ENCODE measurements around the gene C1orf115.
"Not testable (repeated sequence)": the region's sequence is repeated elsewhere in the genome, so short reads cannot be mapped to it uniquely, and the experiment has no call there.

Gene C1orf115, protein sequence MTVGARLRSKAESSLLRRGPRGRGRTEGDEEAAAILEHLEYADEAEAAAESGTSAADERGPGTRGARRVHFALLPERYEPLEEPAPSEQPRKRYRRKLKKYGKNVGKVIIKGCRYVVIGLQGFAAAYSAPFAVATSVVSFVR

DNA sequence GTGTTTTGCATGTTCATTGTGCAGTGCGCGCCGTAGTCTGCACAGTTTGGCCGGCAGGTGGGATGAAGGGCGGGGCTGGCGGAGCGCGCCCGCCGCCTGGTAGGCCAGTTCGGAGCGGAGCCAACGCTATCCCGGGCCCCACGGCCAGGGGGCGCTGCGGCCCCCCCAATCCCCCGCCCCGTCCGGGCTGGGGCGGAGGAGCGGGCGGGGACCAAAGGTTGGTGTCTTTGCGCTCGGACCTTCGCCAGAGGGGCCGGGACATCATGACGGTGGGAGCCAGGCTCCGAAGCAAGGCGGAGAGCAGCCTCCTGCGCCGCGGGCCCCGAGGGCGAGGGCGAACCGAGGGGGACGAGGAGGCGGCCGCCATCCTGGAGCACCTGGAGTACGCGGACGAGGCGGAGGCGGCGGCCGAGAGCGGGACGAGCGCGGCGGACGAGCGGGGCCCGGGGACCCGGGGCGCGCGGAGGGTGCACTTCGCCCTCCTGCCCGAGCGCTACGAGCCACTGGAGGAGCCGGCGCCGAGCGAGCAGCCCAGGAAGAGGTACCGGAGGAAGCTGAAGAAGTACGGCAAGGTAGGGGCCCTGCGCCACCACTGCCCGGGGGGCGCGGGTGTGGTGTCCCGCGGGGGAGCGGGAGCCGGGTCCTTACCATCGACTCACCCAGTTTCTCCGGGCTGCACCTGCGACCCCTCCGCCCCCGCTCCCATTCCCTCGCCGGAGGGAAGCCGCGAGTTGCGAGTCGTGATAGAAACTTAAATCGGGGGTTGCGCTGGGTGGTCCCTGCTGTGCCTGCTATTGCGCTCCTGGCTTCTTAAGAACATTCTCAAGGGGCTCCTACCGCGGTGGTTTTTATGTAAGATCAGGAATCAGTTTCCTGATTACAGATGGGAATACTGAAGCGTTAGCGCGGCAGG is at the start of gene C1orf115:
Gene C1orf115, plus strand, starts transcription at position 224 of the 913 bp plus-strand sequence. Its CDS starts 40 bp downstream, at position 264.
- peak; percentile 73 for DNase-seq

DNA sequence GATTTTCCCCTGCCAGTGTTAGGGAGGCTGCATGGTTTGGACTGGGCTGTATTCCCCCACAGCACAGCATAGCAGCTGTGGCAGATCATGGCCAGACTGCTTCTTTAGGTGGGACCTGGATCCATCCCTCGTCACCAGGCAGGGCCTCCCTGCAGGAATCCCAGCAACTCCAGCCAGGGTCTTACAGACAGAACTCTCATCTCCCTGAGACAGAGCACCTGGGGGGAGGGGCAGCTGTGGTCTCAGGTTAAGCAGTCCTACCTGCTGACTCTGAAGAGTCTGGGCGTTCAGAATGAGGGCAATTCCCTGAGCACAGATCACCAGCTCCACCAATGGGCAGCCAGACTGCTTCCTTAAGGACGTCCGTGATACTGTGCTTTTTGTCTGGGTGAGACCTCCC is 47.9 kb upstream of the C1orf115 start:
- DNase-seq = no peak

DNA sequence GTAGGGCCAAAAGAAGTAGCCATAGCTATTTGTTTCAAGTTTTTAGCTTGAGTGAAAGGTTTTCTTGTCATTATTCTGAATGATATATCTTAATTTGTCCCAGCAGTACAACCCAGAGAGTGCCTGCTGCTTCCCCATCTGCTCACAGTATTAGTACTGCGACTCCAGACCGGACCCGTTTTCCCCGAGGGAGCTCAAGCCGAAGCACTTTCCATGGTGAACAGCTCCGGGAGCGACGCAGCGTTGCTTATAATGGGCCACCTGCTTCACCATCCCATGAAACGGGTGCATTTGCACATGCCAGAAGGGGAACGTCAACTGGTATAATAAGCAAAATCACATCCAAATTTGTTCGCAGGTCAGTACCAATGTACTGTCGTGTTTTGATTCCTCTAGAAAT is 37.2 kb upstream of the C1orf115 start:
- no peak for DNase-seq

GRCh38 chr1:220655509-220655908 is 34.7 kb upstream of the C1orf115 start:
- no peak for DNase-seq

DNA sequence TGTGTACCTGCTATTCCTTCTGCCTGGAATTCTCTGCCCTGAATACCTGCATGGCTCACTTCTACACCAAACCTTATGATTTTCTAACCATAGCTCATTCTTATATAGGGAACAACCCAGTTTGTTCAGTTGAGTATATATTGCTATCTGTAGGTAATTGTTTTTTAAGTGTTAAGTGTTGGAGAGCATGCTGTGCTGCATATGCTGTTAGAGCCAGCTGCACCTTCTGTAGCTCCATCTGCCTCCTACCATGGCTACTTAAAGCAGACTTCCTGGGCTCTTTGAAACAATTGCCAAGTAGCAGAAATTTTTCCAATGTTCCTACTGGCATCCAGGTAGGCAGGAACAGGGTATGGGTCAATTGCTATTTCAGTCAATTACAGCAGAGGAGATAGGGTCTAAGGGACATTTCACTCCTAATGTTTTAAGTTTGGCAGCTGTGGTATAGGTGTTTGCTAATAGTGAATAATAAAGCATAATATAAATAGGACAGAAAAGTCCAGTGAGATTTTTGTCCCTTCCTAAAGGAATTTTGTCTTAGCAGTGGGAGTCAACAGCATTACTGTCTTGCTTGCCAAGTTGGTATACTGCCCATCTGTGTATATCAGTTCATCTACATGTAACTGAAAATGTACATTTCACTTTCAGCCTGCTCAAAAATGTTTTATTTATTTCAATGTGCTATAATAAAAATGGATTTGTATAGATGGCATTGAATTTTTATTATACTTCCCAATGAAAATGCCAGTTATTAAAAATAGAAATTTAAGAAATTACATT is 34.0 kb upstream of the C1orf115 start:
- DNase-seq = no peak

DNA sequence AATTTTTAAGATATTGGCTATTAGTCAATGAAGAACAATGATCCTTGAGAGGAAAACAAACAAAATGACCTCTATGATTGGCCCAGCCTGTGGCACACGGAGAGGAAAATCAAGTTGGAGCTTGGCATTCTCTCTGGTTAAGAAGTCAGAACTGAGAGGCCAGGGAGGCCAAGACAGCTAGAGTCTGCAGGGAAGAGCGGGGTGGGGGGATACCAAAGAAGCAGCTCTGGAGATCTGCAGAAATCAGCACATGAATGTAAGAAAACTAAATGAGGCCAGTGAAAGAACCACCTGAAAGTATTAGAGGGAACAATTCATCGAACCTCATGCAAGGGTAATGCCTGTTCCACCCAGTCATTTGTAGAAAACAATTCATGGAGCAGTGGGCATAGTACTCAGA is 23.8 kb upstream of the C1orf115 start:
- DNase-seq = no peak

- DNase-seq = no peak
Observed at GRCh38 chr1:220669005-220669404, 21.2 kb upstream of the C1orf115 start.

DNA sequence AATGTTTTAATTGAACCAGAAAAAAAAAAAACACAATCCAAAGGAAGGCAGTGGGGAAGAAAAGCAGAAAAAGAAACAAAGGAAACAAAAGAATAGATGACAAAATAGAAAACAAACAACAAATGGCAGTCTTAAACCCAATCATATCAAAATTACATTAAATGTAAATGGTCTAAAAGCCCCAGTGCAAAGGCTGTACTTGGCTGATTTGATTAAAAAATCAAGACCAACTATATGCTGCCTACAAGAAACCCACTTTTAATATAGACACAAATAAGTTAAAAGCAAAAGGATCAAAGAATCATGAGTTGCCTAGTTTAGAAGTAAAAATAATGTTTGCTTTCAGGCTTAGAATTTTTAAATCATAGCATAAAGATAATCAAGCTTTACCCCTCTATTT is 19.8 kb upstream of the C1orf115 start:
- DNase-seq = no peak

- DNase-seq = no peak
Observed at GRCh38 chr1:220673921-220674320, 16.2 kb upstream of the C1orf115 start.

- no peak for DNase-seq
Observed at GRCh38 chr1:220677251-220677650, 12.9 kb upstream of the C1orf115 start.

GRCh38 chr1:220680085-220680687 is 10.0 kb upstream of the C1orf115 start:
- peak; percentile 44 for DNase-seq

DNA sequence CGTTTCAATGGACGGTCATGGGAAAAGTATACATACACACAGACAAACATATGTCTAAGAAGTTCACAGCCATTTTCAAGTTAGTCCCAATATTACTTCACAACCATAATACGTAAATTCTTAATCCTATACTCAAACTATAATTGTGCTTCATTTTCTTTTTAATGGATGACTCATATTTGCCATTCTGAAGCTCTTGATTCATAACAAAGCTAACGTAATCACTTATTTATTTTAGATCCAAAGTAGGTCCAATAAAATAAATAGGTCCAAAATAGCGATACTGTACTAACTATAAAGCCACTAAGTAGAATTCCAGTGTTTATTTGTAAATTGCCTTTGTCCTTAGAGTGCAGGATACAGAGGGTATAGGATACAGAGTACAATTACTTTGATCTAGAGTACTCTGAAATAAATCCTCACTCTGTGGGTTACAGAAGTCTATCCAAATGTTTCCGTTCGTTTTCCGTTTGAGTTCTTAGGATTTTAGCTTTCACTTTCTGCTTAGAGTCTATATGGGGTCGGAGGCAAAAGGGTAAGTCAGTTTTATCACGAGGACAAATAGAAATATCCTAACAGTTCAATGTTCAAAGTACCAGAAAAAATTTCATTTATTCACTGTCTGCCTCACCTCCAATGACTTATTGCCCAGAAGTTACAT is 8.8 kb upstream of the C1orf115 start:
- DNase-seq = no peak

GRCh38 chr1:220682901-220683576 is 7.1 kb upstream of the C1orf115 start:
- no peak for DNase-seq

DNA sequence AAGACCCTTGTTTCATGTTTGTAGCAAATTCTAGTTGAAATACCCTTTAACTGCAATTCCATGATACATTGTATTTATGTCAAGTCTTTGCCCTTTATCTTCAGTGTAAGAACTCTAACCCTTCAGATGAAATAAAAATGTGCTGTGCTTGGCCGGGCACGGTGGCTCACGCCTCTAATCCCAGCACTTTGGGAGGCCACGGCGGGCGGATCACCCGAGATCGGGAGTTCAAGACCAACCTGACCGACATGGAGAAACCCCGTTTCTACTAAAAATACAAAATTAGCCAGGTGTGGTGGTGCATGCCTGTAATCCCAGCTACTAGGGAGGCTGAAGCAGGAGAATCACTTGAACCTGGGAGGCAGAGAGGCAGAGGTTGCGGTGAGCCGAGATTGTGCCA is 6.4 kb upstream of the C1orf115 start:
- not testable (repeated sequence) for DNase-seq

- DNase-seq = no peak
Observed at GRCh38 chr1:220684890-220685289, 5.3 kb upstream of the C1orf115 start.

DNA sequence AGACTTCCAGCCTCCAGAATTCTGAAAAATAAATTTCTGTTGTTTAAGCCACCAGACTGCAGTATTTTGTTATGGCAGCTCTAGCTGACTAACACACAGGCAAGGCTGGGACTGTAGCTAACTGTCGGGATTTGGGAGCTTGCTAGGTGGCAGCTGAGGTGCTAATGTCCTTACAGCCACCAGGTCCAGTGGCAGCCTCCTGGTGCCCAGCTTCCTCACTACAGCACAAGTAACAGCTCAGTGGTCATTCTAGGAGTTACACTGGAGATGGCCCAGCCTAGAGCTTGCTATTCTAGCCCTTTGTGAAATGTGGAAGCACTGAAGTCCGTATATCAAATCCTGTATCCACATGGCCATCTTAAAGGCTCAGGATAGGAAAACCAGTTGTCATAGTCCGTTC is 4.3 kb upstream of the C1orf115 start:
- DNase-seq = no peak

- no peak for DNase-seq
Observed at GRCh38 chr1:220687809-220688208, 2.4 kb upstream of the C1orf115 start.

- DNase-seq = no peak
Observed at GRCh38 chr1:220689666-220690065, 497 bp upstream of the C1orf115 start.

DNA sequence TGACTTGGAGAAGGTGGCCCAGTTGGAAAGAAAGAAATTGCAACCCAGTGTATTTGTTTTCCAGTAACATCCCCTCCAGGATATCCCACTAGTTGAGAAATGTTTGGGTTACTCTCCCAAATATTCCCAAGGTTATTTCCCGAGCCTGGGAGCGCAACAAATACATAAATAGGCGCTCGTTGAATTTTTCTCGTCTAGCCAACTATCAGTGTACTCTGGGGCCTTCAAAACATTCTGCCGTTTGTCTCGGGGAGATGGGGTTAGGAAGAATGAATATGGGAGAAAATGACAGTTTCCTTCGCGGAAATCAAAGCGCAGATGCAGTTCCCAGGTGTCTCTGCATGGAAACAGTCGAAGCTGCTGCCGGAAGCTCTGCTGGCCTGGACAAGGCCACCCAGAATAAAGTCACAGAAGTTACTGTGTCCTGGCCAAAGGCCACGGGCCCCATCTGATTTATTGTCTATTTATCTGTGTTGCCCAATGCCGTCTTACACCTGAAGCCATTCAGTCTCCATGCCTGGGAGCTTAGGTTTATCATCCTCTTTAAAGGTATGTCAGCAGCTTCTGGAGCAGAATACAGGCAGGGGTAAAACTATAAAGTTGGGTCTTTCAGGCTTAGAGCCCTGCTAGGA is 1.0 kb downstream of the C1orf115 start:
- no peak for DNase-seq

DNA sequence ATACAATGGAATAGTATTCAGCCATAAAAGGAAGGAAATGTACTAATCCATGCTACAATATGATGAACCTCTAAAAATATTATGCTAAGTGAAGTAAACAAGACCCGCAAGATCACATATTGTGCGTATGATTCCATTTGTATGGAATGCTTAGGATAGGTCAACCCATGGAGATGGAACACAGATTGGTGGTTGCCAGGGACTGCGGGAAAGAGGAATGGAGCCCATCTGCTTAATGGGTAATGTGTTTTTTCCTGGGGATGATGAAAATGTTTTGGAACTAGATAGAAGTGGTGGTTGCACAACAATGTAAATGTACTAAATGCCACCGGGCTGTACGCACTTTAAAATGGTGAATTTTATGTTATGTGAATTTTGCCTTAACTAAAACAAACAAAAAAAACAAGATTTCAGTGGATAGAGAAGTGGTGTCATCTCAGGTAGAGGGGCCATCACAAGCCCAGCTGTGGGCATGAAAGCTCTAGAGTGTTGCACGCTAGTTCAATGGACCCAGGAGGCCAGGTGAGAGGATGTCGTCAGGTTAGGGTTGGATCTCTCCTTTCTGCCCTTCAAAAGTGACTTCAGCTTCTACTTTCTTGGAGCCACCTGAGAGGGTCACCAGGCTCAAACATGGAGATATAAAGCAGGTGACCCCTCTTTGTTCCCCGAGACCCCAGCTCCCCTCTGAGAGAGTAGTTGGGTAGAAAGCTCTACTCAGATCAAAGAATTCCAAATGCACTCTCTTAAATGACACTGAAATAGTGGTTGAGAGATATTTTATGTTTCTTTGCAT is 2.5 kb downstream of the C1orf115 start:
- DNase-seq = no peak
